ENCODE results near the gene UHRF2. TPM values are rescaled to one million over a fixed set of nuclear protein-coding genes. Genes with fewer than 3 reads are reported as not detected.

The UHRF2 gene
- total and polyA plus RNA-seq, 2 of the 13 experiments (the other 11 are each of a cell fraction or from before 2014, with no cell fraction given), result 42.1 to 44.2 TPM

DNA sequence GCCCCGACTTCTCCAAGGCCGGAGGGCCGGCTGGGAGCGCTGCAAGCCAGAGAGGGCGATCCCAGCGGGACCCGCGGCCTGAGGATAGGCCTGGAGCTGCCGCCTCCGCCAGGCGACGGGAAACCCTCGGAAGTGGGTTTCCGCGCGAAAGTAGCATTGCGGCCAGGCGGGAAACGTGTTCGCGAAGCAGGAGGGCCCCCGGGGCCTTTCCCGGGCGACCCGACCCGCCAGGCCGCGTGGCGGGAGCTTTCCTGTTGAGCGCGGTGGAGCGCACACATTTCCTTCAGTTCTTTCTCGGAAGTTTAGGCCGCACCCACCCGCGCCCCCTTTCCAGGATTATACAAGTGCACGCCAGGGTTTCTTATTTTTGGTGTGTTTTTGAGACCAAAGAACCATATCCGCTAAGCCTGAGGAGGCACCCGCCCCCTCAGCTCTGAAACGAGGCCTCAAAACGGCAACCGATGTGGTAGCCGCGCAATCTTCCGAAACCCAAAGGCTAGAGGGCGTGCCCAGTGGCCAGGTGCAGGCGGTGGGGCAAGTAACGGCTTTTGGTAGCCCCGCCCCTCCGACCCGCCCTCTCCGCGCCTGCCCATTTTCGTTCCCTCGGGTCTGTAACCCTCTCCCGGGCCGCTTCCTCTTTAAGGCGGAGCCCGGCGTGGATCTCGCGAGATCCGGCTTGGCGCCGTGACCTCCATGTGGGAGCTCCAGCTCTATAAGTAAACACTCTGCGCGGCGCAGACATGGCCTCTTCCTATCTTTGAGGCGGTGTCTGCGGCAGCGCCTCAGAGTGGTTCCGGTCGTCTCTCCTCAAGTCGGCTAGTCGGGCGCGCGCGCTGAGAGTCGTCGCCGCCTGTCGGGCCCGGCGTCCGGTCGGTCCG, at the start of gene UHRF2 (continued):
- TF ChIP-seq THYN1 (CRISPR knock-in tag; IDR thresholded peaks at IDR 0.05; ENCODE audit: borderline replicate concordance, low read depth) (no peak), ZNF350 (CRISPR knock-in tag; IDR thresholded peaks at IDR 0.05; ENCODE audit: borderline replicate concordance, low read depth) (no peak), HMGXB3 (CRISPR knock-in tag; IDR thresholded peaks at IDR 0.05; ENCODE audit: borderline replicate concordance) (no peak), ZNF576 (CRISPR knock-in tag; IDR thresholded peaks at IDR 0.05) (no peak), ZBTB26 (CRISPR knock-in tag; IDR thresholded peaks at IDR 0.05; ENCODE audit: borderline replicate concordance) (no peak), GTF3A (CRISPR knock-in tag; conservative IDR thresholded peaks at IDR 0.05) (no peak), SSRP1 (CRISPR knock-in tag; IDR thresholded peaks at IDR 0.05) (no peak)
- TF ChIP-seq, protein P1, sequence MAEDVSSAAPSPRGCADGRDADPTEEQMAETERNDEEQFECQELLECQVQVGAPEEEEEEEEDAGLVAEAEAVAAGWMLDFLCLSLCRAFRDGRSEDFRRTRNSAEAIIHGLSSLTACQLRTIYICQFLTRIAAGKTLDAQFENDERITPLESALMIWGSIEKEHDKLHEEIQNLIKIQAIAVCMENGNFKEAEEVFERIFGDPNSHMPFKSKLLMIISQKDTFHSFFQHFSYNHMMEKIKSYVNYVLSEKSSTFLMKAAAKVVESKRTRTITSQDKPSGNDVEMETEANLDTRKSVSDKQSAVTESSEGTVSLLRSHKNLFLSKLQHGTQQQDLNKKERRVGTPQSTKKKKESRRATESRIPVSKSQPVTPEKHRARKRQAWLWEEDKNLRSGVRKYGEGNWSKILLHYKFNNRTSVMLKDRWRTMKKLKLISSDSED (CRISPR knock-in tag; IDR thresholded peaks at IDR 0.05), result no peak
- TF ChIP-seq, protein P2, sequence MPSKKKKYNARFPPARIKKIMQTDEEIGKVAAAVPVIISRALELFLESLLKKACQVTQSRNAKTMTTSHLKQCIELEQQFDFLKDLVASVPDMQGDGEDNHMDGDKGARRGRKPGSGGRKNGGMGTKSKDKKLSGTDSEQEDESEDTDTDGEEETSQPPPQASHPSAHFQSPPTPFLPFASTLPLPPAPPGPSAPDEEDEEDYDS (CRISPR knock-in tag; IDR thresholded peaks at IDR 0.05), result peak; percentile 96
- TF ChIP-seq, protein P3, sequence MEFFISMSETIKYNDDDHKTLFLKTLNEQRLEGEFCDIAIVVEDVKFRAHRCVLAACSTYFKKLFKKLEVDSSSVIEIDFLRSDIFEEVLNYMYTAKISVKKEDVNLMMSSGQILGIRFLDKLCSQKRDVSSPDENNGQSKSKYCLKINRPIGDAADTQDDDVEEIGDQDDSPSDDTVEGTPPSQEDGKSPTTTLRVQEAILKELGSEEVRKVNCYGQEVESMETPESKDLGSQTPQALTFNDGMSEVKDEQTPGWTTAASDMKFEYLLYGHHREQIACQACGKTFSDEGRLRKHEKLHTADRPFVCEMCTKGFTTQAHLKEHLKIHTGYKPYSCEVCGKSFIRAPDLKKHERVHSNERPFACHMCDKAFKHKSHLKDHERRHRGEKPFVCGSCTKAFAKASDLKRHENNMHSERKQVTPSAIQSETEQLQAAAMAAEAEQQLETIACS (CRISPR knock-in tag; IDR thresholded peaks at IDR 0.05), result peak; percentile 59; the same call in 1 of the 2 replicates
- TF ChIP-seq, protein P4, sequence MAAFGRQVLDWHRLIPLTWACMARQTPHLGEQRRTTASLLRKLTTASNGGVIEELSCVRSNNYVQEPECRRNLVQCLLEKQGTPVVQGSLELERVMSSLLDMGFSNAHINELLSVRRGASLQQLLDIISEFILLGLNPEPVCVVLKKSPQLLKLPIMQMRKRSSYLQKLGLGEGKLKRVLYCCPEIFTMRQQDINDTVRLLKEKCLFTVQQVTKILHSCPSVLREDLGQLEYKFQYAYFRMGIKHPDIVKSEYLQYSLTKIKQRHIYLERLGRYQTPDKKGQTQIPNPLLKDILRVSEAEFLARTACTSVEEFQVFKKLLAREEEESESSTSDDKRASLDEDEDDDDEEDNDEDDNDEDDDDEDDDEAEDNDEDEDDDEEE (CRISPR knock-in tag; IDR thresholded peaks at IDR 0.05), result no peak
- TF ChIP-seq, protein P5, sequence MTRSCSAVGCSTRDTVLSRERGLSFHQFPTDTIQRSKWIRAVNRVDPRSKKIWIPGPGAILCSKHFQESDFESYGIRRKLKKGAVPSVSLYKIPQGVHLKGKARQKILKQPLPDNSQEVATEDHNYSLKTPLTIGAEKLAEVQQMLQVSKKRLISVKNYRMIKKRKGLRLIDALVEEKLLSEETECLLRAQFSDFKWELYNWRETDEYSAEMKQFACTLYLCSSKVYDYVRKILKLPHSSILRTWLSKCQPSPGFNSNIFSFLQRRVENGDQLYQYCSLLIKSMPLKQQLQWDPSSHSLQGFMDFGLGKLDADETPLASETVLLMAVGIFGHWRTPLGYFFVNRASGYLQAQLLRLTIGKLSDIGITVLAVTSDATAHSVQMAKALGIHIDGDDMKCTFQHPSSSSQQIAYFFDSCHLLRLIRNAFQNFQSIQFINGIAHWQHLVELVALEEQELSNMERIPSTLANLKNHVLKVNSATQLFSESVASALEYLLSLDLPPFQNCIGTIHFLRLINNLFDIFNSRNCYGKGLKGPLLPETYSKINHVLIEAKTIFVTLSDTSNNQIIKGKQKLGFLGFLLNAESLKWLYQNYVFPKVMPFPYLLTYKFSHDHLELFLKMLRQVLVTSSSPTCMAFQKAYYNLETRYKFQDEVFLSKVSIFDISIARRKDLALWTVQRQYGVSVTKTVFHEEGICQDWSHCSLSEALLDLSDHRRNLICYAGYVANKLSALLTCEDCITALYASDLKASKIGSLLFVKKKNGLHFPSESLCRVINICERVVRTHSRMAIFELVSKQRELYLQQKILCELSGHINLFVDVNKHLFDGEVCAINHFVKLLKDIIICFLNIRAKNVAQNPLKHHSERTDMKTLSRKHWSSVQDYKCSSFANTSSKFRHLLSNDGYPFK (CRISPR knock-in tag; IDR thresholded peaks at IDR 0.05; ENCODE audit: borderline replicate concordance), result peak; percentile 64; the same call in 1 of the 2 replicates
- TF ChIP-seq, protein P6, sequence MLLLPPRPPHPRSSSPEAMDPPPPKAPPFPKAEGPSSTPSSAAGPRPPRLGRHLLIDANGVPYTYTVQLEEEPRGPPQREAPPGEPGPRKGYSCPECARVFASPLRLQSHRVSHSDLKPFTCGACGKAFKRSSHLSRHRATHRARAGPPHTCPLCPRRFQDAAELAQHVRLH (CRISPR knock-in tag; IDR thresholded peaks at IDR 0.05; ENCODE audit: borderline replicate concordance, low read depth), result peak; percentile 74; the same call in 1 of the 2 replicates
